Mesothelial cell of epicardium (in vitro differentiated cells): ENCODE results near the gene SLAMF7. TPM values are rescaled to one million over a fixed set of nuclear protein-coding genes. Genes with fewer than 3 reads are reported as not detected.

ENCODE experiments used
- DNase-seq, 2 experiments: peaks; one replicate each; pipeline ENCODE4 v3.0.0; 2021; ENCODE audit warnings: low spot score in 2 of 2; ENCODE audit not compliant: unreplicated experiment in 2 of 2
- H3K27ac Mint-ChIP-seq: 2 replicates; pipeline ENCODE4 v1.8.0; 2021; ENCODE audit warnings: mixed read lengths
- H3K27me3 Mint-ChIP-seq: 2 replicates; pipeline ENCODE4 v1.8.0; 2021; ENCODE audit warnings: low read depth, mixed read lengths
- H3K36me3 Mint-ChIP-seq: 2 replicates; pipeline ENCODE4 v1.8.0; 2021; ENCODE audit warnings: mixed read lengths
- H3K4me1 Mint-ChIP-seq: 2 replicates; pipeline ENCODE4 v1.8.0; 2021; ENCODE audit warnings: mixed read lengths
- H3K4me3 Mint-ChIP-seq: 2 replicates; pipeline ENCODE4 v1.8.0; 2021; ENCODE audit warnings: mild to moderate bottlenecking, moderate library complexity, mixed read lengths
- H3K9me3 Mint-ChIP-seq: 2 replicates; pipeline ENCODE4 v1.8.0; 2021; ENCODE audit warnings: mixed read lengths
- CTCF ChIP-seq: fragments of 200-600 bp; sonication (generic); IDR thresholded peaks from one replicate; pipeline ENCODE4 v1.5.0; 2021; ENCODE audit warnings: antibody characterized with exemption; ENCODE audit not compliant: unreplicated experiment
- total RNA-seq: library from RNA; stranded (reverse); gene quantifications from 3 replicates; pipeline ENCODE4 v1.2.1, GENCODE V29; 2021

SLAMF7 gene
- total RNA-seq, 1 donor from 2014 or later = not detected

- no peak for DNase-seq
- Mint-ChIP-seq H3K27ac (no peak overlapping the region), H3K27me3 (peaks cover 8% of the 10 kb centered on the region), H3K4me1 (peaks cover 9% of the 10 kb centered on the region), H3K9me3 (no peaks in the 10 kb centered on the region), H3K36me3 (no peaks in the 10 kb centered on the region), H3K4me3 (no peak overlapping the region)
- TF ChIP-seq CTCF = no peak
Observed at GRCh38 chr1:160745551-160745950, 6.5 kb downstream of the SLAMF7 start.

DNA sequence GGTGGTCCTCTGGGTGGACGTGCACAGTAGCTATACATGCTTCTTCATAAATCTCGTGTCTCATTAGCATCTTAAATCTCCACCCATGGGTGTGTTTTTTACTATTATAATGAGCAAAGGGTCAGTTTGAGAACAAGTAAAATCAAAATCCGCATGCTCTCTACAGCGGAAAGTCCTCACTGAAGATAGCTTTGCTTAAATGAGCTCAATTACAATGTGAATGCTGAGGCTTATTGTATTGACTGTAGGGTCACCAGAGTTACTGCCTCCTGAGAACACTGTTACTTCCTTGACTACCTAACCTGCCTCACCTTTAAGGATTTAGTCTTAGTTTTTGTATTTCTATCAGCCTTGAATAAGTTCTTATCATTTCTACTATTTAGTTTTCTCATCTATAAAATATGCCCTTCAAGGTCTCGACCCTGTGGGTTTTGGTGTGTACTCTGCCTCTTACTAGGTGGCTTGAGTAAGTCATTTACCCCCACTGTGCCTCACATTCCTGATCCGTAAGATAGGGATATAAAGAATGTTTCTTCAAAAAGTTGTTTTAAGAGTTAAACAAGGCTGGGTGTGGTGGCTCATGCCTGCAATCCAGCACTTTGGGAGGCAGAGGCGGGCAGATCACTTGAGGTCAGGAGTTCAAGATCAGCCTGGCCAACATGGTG is 7.9 kb downstream of the SLAMF7 start:
- Mint-ChIP-seq H3K27me3 (peaks cover 17% of the 10 kb centered on the region), H3K4me1 (peaks cover 11% of the 10 kb centered on the region), H3K4me3 (no peak overlapping the region), H3K36me3 (no peaks in the 10 kb centered on the region), H3K9me3 (no peaks in the 10 kb centered on the region), H3K27ac (no peak overlapping the region)
- no peak for TF ChIP-seq CTCF
- no peak for DNase-seq

- Mint-ChIP-seq H3K9me3 (no peaks in the 10 kb centered on the region), H3K27me3 (peaks cover 19% of the 10 kb centered on the region), H3K4me3 (no peak overlapping the region), H3K36me3 (no peaks in the 10 kb centered on the region), H3K4me1 (peaks cover 18% of the 10 kb centered on the region), H3K27ac (no peak overlapping the region)
- no peak for DNase-seq
- TF ChIP-seq CTCF = no peak
Observed at GRCh38 chr1:160747717-160748116, 8.7 kb downstream of the SLAMF7 start.

DNA sequence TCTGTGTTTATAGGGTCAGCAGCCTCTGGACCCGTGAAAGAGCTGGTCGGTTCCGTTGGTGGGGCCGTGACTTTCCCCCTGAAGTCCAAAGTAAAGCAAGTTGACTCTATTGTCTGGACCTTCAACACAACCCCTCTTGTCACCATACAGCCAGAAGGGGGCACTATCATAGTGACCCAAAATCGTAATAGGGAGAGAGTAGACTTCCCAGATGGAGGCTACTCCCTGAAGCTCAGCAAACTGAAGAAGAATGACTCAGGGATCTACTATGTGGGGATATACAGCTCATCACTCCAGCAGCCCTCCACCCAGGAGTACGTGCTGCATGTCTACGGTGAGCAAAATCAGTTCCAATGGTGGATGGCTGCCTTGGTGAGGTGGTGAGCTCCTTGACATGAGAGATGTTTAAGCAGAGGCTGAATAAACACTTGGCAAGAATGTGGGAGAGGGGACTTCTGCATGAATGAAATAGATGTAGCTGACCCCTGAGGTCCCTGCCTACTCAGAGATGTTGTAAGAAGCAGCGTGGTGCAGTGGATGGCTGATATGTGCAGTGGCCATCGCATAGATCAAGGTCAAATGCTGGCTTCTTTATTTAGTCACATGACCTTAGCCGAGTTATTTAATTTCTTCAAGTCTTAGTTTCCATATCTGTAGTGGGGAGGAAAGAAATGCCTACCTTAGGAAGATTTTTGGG is 9.3 kb downstream of the SLAMF7 start:
- Mint-ChIP-seq H3K27me3 (peaks cover 19% of the 10 kb centered on the region), H3K4me3 (no peak overlapping the region), H3K27ac (no peak overlapping the region), H3K36me3 (no peaks in the 10 kb centered on the region), H3K4me1 (peaks cover 24% of the 10 kb centered on the region), H3K9me3 (no peaks in the 10 kb centered on the region)
- TF ChIP-seq CTCF = no peak
- no peak for DNase-seq

DNA sequence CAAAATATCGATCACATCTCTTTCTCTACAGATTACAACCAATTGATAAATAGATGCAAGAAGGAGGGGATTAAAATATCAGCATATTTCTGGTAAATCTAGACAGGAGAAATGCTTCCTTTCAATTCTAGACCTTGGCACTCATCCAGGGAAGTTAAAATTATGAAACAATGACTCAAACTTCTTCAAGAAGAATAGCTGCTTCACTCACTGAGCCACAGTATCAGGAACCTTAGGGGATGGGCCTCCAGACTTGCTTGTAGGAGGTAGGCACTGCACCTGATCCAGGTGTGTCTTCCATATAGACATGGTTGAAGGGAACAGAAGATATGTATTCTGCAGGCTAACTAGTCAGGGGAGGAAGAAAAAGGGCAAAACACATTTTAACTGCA is 9.8 kb downstream of the SLAMF7 start:
- peaks cover 30% of the 10 kb centered on the region for H3K4me1 Mint-ChIP-seq
- no peak for DNase-seq
- no peaks in the 10 kb centered on the region for H3K36me3 Mint-ChIP-seq
- no peak overlapping the region for H3K27ac Mint-ChIP-seq
- H3K9me3 Mint-ChIP-seq = no peaks in the 10 kb centered on the region
- peaks cover 19% of the 10 kb centered on the region for H3K27me3 Mint-ChIP-seq
- TF ChIP-seq CTCF = no peak
- H3K4me3 Mint-ChIP-seq = no peak overlapping the region
